ENCODE results near the gene CSRP3. TPM values are rescaled to one million over a fixed set of nuclear protein-coding genes. Genes with fewer than 3 reads are reported as not detected.
A peak's percentile ranks its signal among the peaks of the same experiment; 100 is the strongest.

Gene CSRP3
- total and polyA plus RNA-seq, 2 of the 4 experiments (the other 2 are of a cell fraction), result not detected

DNA sequence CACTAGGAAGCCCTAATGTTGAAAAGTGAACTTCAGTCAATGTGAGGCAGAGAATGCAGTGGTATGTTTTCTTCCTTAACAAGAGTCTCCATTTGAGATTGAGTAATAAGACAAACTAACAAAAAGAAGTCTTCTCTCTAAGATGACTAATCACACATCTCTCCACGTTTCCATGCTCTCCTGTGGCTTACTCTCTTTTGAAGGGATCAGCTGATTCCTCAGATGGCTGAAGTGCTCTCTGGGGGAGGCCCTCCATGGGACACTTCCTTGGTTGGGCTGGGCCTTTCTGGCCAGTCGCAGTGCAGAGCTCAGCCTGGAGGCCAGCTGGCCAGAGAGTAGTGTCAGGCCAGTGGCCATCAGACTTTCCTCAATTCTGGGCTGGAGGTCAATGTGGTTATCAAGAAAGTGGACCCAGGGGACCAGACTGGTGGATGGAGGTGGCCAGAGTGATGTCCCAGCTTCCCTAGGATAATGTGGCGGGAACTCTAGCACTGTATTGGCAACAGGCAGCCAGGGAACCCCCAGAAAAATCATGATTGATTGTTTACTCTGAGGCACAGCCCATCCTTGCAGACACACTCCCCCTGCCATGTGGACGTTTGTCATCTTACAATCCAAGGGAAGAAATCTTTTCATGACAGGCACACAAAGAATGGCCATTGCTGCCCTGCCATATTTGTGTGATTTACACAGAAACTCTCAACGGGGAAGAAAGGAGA is 14.5 kb downstream of the CSRP3 start:
- Histone ChIP-seq H2AFZ (replicated peaks; ENCODE audit: low read length, poor library complexity) (no peak overlapping the region), H3K18ac (ENCODE audit: low read depth, low read length) (no peak overlapping the region), H3K4me3 (ENCODE audit: insufficient read depth, low read depth, low read length) (no peak overlapping the region), H4K20me1 (ENCODE audit: insufficient read depth, low read length) (no peaks in the 10 kb centered on the region), H3K4me2 (ENCODE audit: low read depth, low read length) (no peak overlapping the region), H3K4me1 (ENCODE audit: control insufficient read depth, insufficient read depth, low read length) (no peaks in the 10 kb centered on the region), H4K8ac (ENCODE audit: low read depth in 2 of 2, low read length in 2 of 2) (no peak overlapping the region), H4K5ac (ENCODE audit: low read depth, low read length) (no peak overlapping the region), H3K27me3 (ENCODE audit: control insufficient read depth, insufficient read depth, low read length) (no peaks in the 10 kb centered on the region), H2AK9ac (replicated peaks; ENCODE audit: low read depth, low read length, poor library complexity) (no peak overlapping the region), H3K9ac (ENCODE audit: low read depth, low read length) (no peak overlapping the region), H3K79me1 (ENCODE audit: low read depth in 1 of 2, low read length in 2 of 2) (no peaks in the 10 kb centered on the region), H3K9me1 (ENCODE audit: insufficient read depth, low read length) (peaks cover 3% of the 10 kb centered on the region; the same call in 1 of the 2 replicates), H2BK5ac (ENCODE audit: low read depth, low read length, poor library complexity, severe bottlenecking) (no peak overlapping the region), H3K27ac (ENCODE audit: insufficient read depth, low read length) (no peak overlapping the region), H3K23ac (ENCODE audit: low read depth, low read length) (no peak overlapping the region), H4K91ac (ENCODE audit: insufficient read depth, low read depth, low read length) (no peak overlapping the region), H3K36me3 (ENCODE audit: control insufficient read depth, insufficient read depth, low read length) (no peaks in the 10 kb centered on the region), H2BK120ac (ENCODE audit: low read depth, low read length) (no peak overlapping the region), H3K56ac (ENCODE audit: extremely low read depth, insufficient read depth, low read length) (no peak overlapping the region), H2AK5ac (ENCODE audit: low read depth, low read length) (no peak overlapping the region), H3K9me3 (ENCODE audit: control insufficient read depth, insufficient read depth, low read length) (no peaks in the 10 kb centered on the region), H3K4ac (ENCODE audit: low read depth, low read length) (no peak overlapping the region), H2BK15ac (ENCODE audit: low read depth, low read length) (no peak overlapping the region), H2BK20ac (ENCODE audit: low read depth, low read length) (no peak overlapping the region), H3K14ac (replicated peaks; ENCODE audit: low read depth, low read length) (no peak overlapping the region)
- peak; percentile 80 for ATAC-seq (ENCODE audit: low read depth)
- DNase-seq, result peak; percentile 58
- WGBS, 2 experiments (ENCODE audit: extremely low coverage in 2 of 2, insufficient read length in 1 of 2), result no CpG with 5 or more reads among the region's 5 CpGs
- ChIA-PET POLR2A (ENCODE audit: unreplicated experiment) (no interaction called here), CTCF (no interaction called here)
- dilution Hi-C loops (cut with HindIII; ENCODE audit: low sequenced_read_pairs, unreplicated experiment) (no loop called here), intact Hi-C loops (cut with micrococcal nuclease) (no loop called here), in situ Hi-C loops (cut with MboI; ENCODE audit: low sequenced_read_pairs) (no loop called here)
- no TSS peak for BruUV-seq (replicated peaks)
- TF ChIP-seq CEBPB (IDR thresholded peaks at IDR 0.05; ENCODE audit: low read depth, low read length), result peak; percentile 28; the same call in 1 of the 2 replicates
- TF ChIP-seq POLR2A (IDR thresholded peaks at IDR 0.05; ENCODE audit: low read depth, low read length), result no peak

Data from IMR-90 (cell line).